Gastroesophageal sphincter (tissue), 3 donors: ENCODE data around the gene TRIM56.

Experiments used
- EP300 ChIP-seq: sonication (generic); formaldehyde crosslinking; IDR thresholded peaks from one replicate; pipeline ENCODE4 v1.6.1; 2017; ENCODE audit warnings: antibody characterized with exemption, mild to moderate bottlenecking
- POLR2A ChIP-seq, 2 donors: fragments of 450-650 bp; IDR thresholded peaks; one replicate each; pipeline ENCODE4 v1.6.1; 2017; ENCODE audit warnings: antibody characterized with exemption in 2 of 2, mild to moderate bottlenecking in 2 of 2, moderate library complexity in 1 of 2
- POLR2AphosphoS5 ChIP-seq: sonication (generic); formaldehyde crosslinking; IDR thresholded peaks from one replicate; pipeline ENCODE4 v1.6.1; 2017; ENCODE audit warnings: antibody characterized with exemption
- TF ChIP-seq, protein P1 (sequence below), 4 experiments: fragments of 200-600 bp in 2 of 4; fragments of 450-650 bp in 2 of 4; sonication (generic) in 1 of 4; IDR thresholded peaks; one replicate each; pipeline ENCODE4 v1.5.1; 2017 to 2019; ENCODE audit warnings: antibody characterized with exemption in 4 of 4, mild to moderate bottlenecking in 2 of 4, moderate library complexity in 2 of 4

DNA sequence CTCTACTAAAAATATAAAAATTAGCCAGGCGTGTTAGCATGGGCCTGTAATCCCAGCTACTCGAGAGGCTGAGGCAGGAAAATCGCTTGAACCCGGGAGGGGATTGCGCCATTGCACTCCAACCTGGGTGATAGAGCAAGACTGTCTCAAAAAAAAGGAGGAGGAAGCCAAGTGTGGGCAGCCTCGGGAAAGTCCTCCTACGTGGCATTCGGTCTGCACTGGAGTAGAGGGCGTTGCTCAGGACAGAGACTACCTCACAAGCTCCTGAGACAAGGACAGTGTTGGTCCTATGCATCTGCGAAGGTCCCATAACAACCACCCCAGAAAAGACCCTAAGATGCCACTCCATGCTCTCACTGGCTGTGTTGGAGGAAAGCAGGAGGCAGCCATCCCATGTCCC lies 31.6 kb downstream of the TRIM56 start:
- TF ChIP-seq POLR2A (IDR thresholded peaks at IDR 0.05) (no peak), POLR2AphosphoS5 (no peak), EP300 (no peak)
- TF ChIP-seq, protein P1, sequence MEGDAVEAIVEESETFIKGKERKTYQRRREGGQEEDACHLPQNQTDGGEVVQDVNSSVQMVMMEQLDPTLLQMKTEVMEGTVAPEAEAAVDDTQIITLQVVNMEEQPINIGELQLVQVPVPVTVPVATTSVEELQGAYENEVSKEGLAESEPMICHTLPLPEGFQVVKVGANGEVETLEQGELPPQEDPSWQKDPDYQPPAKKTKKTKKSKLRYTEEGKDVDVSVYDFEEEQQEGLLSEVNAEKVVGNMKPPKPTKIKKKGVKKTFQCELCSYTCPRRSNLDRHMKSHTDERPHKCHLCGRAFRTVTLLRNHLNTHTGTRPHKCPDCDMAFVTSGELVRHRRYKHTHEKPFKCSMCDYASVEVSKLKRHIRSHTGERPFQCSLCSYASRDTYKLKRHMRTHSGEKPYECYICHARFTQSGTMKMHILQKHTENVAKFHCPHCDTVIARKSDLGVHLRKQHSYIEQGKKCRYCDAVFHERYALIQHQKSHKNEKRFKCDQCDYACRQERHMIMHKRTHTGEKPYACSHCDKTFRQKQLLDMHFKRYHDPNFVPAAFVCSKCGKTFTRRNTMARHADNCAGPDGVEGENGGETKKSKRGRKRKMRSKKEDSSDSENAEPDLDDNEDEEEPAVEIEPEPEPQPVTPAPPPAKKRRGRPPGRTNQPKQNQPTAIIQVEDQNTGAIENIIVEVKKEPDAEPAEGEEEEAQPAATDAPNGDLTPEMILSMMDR (IDR thresholded peaks at IDR 0.05) = no peak
